ENCODE data around the gene TMOD1.

TMOD1 gene

GRCh38 chr9:97591535-97591934 lies 90.1 kb downstream of the TMOD1 start:
- no peak for DNase-seq (ENCODE audit: low spot score)
- no peak for TF ChIP-seq CTCF (IDR thresholded peaks at IDR 0.05; ENCODE audit: extremely low read depth, missing control alignments)

GRCh38 chr9:97592126-97592525 lies 90.7 kb downstream of the TMOD1 start:
- DNase-seq (ENCODE audit: low spot score), result no peak
- TF ChIP-seq CTCF (IDR thresholded peaks at IDR 0.05; ENCODE audit: extremely low read depth, missing control alignments), result no peak

GRCh38 chr9:97593960-97594359 lies 92.5 kb downstream of the TMOD1 start:
- TF ChIP-seq CTCF (IDR thresholded peaks at IDR 0.05; ENCODE audit: extremely low read depth, missing control alignments), result no peak
- DNase-seq (ENCODE audit: low spot score), result no peak

- TF ChIP-seq CTCF (IDR thresholded peaks at IDR 0.05; ENCODE audit: extremely low read depth, missing control alignments), result no peak
- DNase-seq (ENCODE audit: low spot score), result no peak
Measured at GRCh38 chr9:97594381-97594921, 93.0 kb downstream of the TMOD1 start.

- no peak for DNase-seq (ENCODE audit: low spot score)
- no peak for TF ChIP-seq CTCF (IDR thresholded peaks at IDR 0.05; ENCODE audit: extremely low read depth, missing control alignments)
Measured at GRCh38 chr9:97596906-97597305, 95.4 kb downstream of the TMOD1 start.

GRCh38 chr9:97598461-97599288 lies 97.2 kb downstream of the TMOD1 start:
- DNase-seq (ENCODE audit: low spot score), result peak; percentile 80
- peak; percentile 69 for TF ChIP-seq CTCF (IDR thresholded peaks at IDR 0.05; ENCODE audit: extremely low read depth, missing control alignments)

GRCh38 chr9:97599314-97599846 lies 97.9 kb downstream of the TMOD1 start:
- no peak for TF ChIP-seq CTCF (IDR thresholded peaks at IDR 0.05; ENCODE audit: extremely low read depth, missing control alignments)

More at GRCh38 chr9:97599314-97599846, 97.9 kb downstream of the TMOD1 start:
- DNase-seq (ENCODE audit: low spot score), result no peak
